ENCODE measurements around the gene NLRP14.
A peak's percentile ranks its signal among the peaks of the same experiment; 100 is the strongest.

NLRP14 gene

DNA sequence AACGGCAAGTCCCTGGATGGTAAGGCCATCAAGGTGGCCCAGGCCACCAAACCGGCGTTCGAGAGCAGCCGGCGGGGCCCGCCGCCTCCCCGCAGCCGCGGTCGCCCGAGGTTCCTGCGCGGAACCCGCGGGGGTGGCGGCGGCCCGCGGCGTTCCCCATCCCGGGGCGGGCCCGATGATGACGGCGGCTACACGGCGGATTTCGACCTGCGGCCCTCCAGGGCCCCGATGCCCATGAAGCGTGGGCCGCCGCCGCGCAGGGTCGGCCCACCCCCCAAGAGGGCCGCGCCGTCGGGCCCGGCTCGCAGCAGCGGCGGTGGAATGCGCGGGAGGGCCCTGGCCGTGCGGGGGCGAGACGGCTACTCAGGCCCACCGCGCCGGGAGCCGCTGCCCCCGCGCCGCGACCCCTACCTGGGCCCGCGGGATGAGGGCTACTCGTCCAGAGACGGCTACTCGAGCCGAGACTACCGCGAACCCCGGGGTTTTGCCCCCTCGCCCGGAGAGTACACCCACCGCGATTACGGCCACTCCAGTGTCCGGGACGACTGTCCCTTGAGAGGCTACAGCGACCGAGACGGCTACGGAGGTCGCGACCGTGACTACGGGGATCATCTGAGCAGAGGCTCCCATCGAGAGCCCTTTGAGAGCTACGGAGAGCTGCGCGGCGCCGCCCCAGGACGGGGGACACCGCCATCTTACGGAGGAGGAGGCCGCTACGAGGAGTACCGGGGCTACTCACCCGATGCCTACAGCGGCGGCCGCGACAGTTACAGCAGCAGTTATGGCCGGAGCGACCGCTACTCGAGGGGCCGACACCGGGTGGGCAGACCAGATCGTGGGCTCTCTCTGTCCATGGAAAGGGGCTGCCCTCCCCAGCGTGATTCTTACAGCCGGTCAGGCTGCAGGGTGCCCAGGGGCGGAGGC is 69.3 kb downstream of the NLRP14 start:
- H3K4me1 ChIP-seq (ENCODE audit: control insufficient read depth, insufficient read depth, low read length), result no peaks in the 10 kb centered on the region
- ChIA-PET POLR2A (no interaction called here), CTCF (interaction anchor here (1.0 kb wide), 1 partner anchor 11 kb away, joined by 3 read pairs; no protein-coding TSS in a partner anchor)
- no peaks in the 10 kb centered on the region for H3K36me3 ChIP-seq (ENCODE audit: control insufficient read depth in 2 of 2, insufficient read depth in 1 of 2, low read length in 2 of 2)
- TF ChIP-seq IKZF3 (tag by site-specific recombination; IDR thresholded peaks at IDR 0.05) (no peak), REPIN1 (tag by site-specific recombination; IDR thresholded peaks at IDR 0.05; ENCODE audit: low read depth) (no peak), ZNF354C (tag by site-specific recombination; IDR thresholded peaks at IDR 0.05; ENCODE audit: borderline replicate concordance, low read depth) (no peak), ZNF585B (tag by site-specific recombination; IDR thresholded peaks at IDR 0.05) (no peak), BCL11B (tag by site-specific recombination; IDR thresholded peaks at IDR 0.05; ENCODE audit: low read depth) (no peak), ZNF148 (tag by site-specific recombination; IDR thresholded peaks at IDR 0.05; ENCODE audit: borderline replicate concordance) (no peak), ZNF202 (tag by site-specific recombination; IDR thresholded peaks at IDR 0.05; ENCODE audit: borderline replicate concordance) (no peak), SETDB1 (IDR thresholded peaks at IDR 0.05; ENCODE audit: insufficient read length, low read length) (no peak), ZNF843 (tag by site-specific recombination; IDR thresholded peaks at IDR 0.05) (no peak), ZNF146 (tag by site-specific recombination; IDR thresholded peaks at IDR 0.05) (no peak)
- TF ChIP-seq, protein P1, sequence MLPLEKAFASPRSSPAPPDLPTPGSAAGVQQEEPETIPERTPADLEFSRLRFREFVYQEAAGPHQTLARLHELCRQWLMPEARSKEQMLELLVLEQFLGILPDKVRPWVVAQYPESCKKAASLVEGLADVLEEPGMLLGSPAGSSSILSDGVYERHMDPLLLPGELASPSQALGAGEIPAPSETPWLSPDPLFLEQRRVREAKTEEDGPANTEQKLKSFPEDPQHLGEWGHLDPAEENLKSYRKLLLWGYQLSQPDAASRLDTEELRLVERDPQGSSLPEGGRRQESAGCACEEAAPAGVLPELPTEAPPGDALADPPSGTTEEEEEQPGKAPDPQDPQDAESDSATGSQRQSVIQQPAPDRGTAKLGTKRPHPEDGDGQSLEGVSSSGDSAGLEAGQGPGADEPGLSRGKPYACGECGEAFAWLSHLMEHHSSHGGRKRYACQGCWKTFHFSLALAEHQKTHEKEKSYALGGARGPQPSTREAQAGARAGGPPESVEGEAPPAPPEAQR (tag by site-specific recombination; IDR thresholded peaks at IDR 0.05), result no peak
- no peak overlapping the region for H3K27ac ChIP-seq (ENCODE audit: extremely low read depth, low read depth, low read length)
- no peak overlapping the region for H3K4me3 ChIP-seq (ENCODE audit: low read depth, low read length)
- H3K9me3 ChIP-seq (ENCODE audit: control insufficient read depth, insufficient read depth, low read depth, low read length), result no peaks in the 10 kb centered on the region

GRCh38 chr11:7098235-7098832 is 78.1 kb downstream of the NLRP14 start:
- H3K9me3 ChIP-seq (ENCODE audit: control insufficient read depth, insufficient read depth, low read depth, low read length), result no peaks in the 10 kb centered on the region
- CTCF ChIA-PET, result interaction anchor here (0.5 to 4.7 kb wide), 33 partner anchors 8 to 993 kb away, joined by 3 to 36 read pairs (median 3); no protein-coding TSS in a partner anchor

GRCh38 chr11:7115780-7116179 is 95.5 kb downstream of the NLRP14 start:
- Histone ChIP-seq H3K4me3 (ENCODE audit: low read depth, low read length) (no peak overlapping the region), H3K4me1 (ENCODE audit: control insufficient read depth, insufficient read depth, low read length) (no peaks in the 10 kb centered on the region), H3K36me3 (ENCODE audit: control insufficient read depth in 2 of 2, insufficient read depth in 1 of 2, low read length in 2 of 2) (no peaks in the 10 kb centered on the region), H3K27ac (ENCODE audit: extremely low read depth, low read depth, low read length) (no peak overlapping the region), H3K9me3 (ENCODE audit: control insufficient read depth, insufficient read depth, low read depth, low read length) (no peaks in the 10 kb centered on the region)
- CTCF ChIA-PET, result interaction anchor here (0.6 to 0.7 kb wide), 2 partner anchors 18 to 550 kb away, joined by 3 read pairs; no protein-coding TSS in a partner anchor
- POLR2A ChIA-PET, result no interaction called here
- TF ChIP-seq ZNF561 (tag by site-specific recombination; IDR thresholded peaks at IDR 0.05; ENCODE audit: borderline replicate concordance) (no peak), ZNF639 (tag by site-specific recombination; IDR thresholded peaks at IDR 0.05) (no peak), ZNF146 (tag by site-specific recombination; IDR thresholded peaks at IDR 0.05) (no peak), ZNF221 (tag by site-specific recombination; IDR thresholded peaks at IDR 0.05; ENCODE audit: borderline replicate concordance) (no peak), ZIC2 (tag by site-specific recombination; IDR thresholded peaks at IDR 0.05) (no peak), YY2 (tag by site-specific recombination; IDR thresholded peaks at IDR 0.05) (no peak), ZNF416 (tag by site-specific recombination; IDR thresholded peaks at IDR 0.05) (no peak), ELK4 (IDR thresholded peaks at IDR 0.05; ENCODE audit: borderline replicate concordance, low read depth, low read length) (no peak), ZNF830 (tag by site-specific recombination; IDR thresholded peaks at IDR 0.05; ENCODE audit: low read depth) (no peak), ZNF555 (tag by site-specific recombination; conservative IDR thresholded peaks at IDR 0.05) (no peak), ZFP3 (tag by site-specific recombination; IDR thresholded peaks at IDR 0.05; ENCODE audit: low read depth) (no peak)

More at GRCh38 chr11:7098235-7098832, 78.1 kb downstream of the NLRP14 start:
- Histone ChIP-seq H3K4me3 (ENCODE audit: low read depth, low read length) (no peak overlapping the region), H3K36me3 (ENCODE audit: control insufficient read depth in 2 of 2, insufficient read depth in 1 of 2, low read length in 2 of 2) (no peaks in the 10 kb centered on the region), H3K27ac (ENCODE audit: extremely low read depth, low read depth, low read length) (no peak overlapping the region), H3K4me1 (ENCODE audit: control insufficient read depth, insufficient read depth, low read length) (no peaks in the 10 kb centered on the region)
- POLR2A ChIA-PET, result no interaction called here
- no peak for TF ChIP-seq ZNF24 (tag by site-specific recombination; IDR thresholded peaks at IDR 0.05)
- TF ChIP-seq ZNF654 (tag by site-specific recombination; IDR thresholded peaks at IDR 0.05; ENCODE audit: low read depth), result peak; percentile 92
- no peak for TF ChIP-seq HOXC10 (CRISPR knock-in tag; IDR thresholded peaks at IDR 0.05)
- TF ChIP-seq ZNF660 (tag by site-specific recombination; IDR thresholded peaks at IDR 0.05), result peak; percentile 28; the same call in 1 of the 2 replicates

Data from HEK293 (cell line).